Progenitor cell of endocrine pancreas (in vitro differentiated cells): Measurements from ENCODE around the gene CNTNAP5. TPM values are rescaled to one million over a fixed set of nuclear protein-coding genes. Genes with fewer than 3 reads are reported as not detected.

Experiments used
- DNase-seq: peaks from one replicate; pipeline ENCODE4 v3.0.0; 2021; ENCODE audit warnings: low spot score; ENCODE audit not compliant: unreplicated experiment
- H3K27ac Mint-ChIP-seq: 2 replicates; pipeline ENCODE4 v1.8.0; 2021; ENCODE audit warnings: mild to moderate bottlenecking, moderate library complexity, mixed read lengths
- H3K27me3 Mint-ChIP-seq: 2 replicates; pipeline ENCODE4 v1.8.0; 2021; ENCODE audit warnings: mixed read lengths
- H3K36me3 Mint-ChIP-seq: 2 replicates; pipeline ENCODE4 v1.8.0; 2022; ENCODE audit warnings: mixed read lengths; ENCODE audit not compliant: insufficient read depth
- H3K4me1 Mint-ChIP-seq: 2 replicates; pipeline ENCODE4 v1.8.0; 2021; ENCODE audit warnings: low read depth, mixed read lengths
- H3K4me3 Mint-ChIP-seq: 2 replicates; pipeline ENCODE4 v1.8.0; 2021; ENCODE audit warnings: low read depth, mild to moderate bottlenecking, moderate library complexity, mixed read lengths
- H3K9me3 Mint-ChIP-seq: 2 replicates; pipeline ENCODE4 v1.8.0; 2021; ENCODE audit warnings: low read depth, mixed read lengths
- total RNA-seq: library from RNA; stranded (reverse); gene quantifications from 2 replicates; pipeline ENCODE4 v1.2.1, GENCODE V29; 2021
- TF ChIP-seq, protein P1 (sequence below): fragments of 200-600 bp; sonication (generic); IDR thresholded peaks from one replicate; pipeline ENCODE4 v1.5.0; 2021; ENCODE audit warnings: antibody characterized with exemption, mild to moderate bottlenecking; ENCODE audit not compliant: unreplicated experiment

Gene CNTNAP5
- total RNA-seq, 1 donor from 2014 or later, result 5.3 TPM

GRCh38 chr2:124658373-124658772 lies 633.3 kb downstream of the CNTNAP5 start:
- H3K4me1 Mint-ChIP-seq, result no peaks in the 10 kb centered on the region
- no peaks in the 10 kb centered on the region for H3K27me3 Mint-ChIP-seq
- no peak overlapping the region for H3K27ac Mint-ChIP-seq
- no peak for DNase-seq
- no peaks in the 10 kb centered on the region for H3K36me3 Mint-ChIP-seq
- TF ChIP-seq, protein P1, sequence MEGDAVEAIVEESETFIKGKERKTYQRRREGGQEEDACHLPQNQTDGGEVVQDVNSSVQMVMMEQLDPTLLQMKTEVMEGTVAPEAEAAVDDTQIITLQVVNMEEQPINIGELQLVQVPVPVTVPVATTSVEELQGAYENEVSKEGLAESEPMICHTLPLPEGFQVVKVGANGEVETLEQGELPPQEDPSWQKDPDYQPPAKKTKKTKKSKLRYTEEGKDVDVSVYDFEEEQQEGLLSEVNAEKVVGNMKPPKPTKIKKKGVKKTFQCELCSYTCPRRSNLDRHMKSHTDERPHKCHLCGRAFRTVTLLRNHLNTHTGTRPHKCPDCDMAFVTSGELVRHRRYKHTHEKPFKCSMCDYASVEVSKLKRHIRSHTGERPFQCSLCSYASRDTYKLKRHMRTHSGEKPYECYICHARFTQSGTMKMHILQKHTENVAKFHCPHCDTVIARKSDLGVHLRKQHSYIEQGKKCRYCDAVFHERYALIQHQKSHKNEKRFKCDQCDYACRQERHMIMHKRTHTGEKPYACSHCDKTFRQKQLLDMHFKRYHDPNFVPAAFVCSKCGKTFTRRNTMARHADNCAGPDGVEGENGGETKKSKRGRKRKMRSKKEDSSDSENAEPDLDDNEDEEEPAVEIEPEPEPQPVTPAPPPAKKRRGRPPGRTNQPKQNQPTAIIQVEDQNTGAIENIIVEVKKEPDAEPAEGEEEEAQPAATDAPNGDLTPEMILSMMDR, result no peak
- H3K4me3 Mint-ChIP-seq, result no peak overlapping the region
- peaks cover 3% of the 10 kb centered on the region for H3K9me3 Mint-ChIP-seq

DNA sequence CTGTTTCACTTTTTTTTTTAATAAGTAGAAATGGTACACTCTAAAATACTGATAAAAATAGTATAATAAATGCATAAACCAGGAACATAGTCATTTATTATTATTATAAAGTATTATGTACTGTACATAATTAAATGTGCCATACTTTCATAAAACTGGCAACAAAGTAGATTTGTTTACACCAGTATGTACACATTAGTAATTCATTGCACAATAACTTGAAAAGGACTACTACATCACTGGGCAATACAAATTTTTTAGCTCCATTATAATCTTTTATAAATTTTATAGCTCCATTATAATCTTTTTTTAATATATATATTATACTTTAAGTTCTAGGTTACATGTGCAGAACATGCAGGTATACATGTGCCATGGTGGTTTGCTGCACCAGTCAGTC lies 636.5 kb downstream of the CNTNAP5 start:
- Mint-ChIP-seq H3K36me3 (no peaks in the 10 kb centered on the region), H3K27me3 (no peaks in the 10 kb centered on the region), H3K4me1 (no peaks in the 10 kb centered on the region), H3K27ac (no peak overlapping the region), H3K4me3 (no peak overlapping the region), H3K9me3 (no peaks in the 10 kb centered on the region)
- TF ChIP-seq, protein P1, result no peak
- no peak for DNase-seq

GRCh38 chr2:124662946-124663644 lies 638.0 kb downstream of the CNTNAP5 start:
- H3K27ac Mint-ChIP-seq, result no peak overlapping the region
- H3K9me3 Mint-ChIP-seq, result no peaks in the 10 kb centered on the region
- H3K36me3 Mint-ChIP-seq, result no peaks in the 10 kb centered on the region
- no peaks in the 10 kb centered on the region for H3K27me3 Mint-ChIP-seq
- TF ChIP-seq, protein P1, result no peak
- no peaks in the 10 kb centered on the region for H3K4me1 Mint-ChIP-seq
- no peak overlapping the region for H3K4me3 Mint-ChIP-seq
- no peak for DNase-seq

DNA sequence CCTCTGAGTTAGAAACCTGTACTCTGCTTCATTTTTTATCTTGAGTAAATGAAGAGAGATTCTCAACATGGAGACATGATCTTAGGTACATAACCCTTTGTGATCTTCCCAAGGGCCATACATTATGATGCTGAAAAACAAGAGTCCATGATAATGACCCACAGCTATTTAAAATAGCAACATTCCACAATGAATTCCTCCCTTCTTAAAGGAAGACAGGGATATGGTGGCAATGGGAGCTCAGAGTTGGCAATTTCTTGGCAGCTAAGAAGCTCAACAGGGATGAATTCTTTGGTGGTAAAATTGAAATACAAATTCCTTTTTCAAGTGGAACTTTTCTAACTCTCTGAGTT lies 638.5 kb downstream of the CNTNAP5 start:
- no peak overlapping the region for H3K27ac Mint-ChIP-seq

GRCh38 chr2:124664363-124664762 lies 639.3 kb downstream of the CNTNAP5 start:
- Mint-ChIP-seq H3K4me1 (no peaks in the 10 kb centered on the region), H3K27ac (no peak overlapping the region), H3K27me3 (no peaks in the 10 kb centered on the region), H3K9me3 (no peaks in the 10 kb centered on the region), H3K36me3 (no peaks in the 10 kb centered on the region), H3K4me3 (no peak overlapping the region)
- DNase-seq, result no peak
- TF ChIP-seq, protein P1, result no peak

More for the DNA sequence above, 638.5 kb downstream of the CNTNAP5 start:
- H3K9me3 Mint-ChIP-seq, result no peaks in the 10 kb centered on the region
- DNase-seq, result no peak
- no peak overlapping the region for H3K4me3 Mint-ChIP-seq
- TF ChIP-seq, protein P1, result no peak
- no peaks in the 10 kb centered on the region for H3K4me1 Mint-ChIP-seq
- no peaks in the 10 kb centered on the region for H3K36me3 Mint-ChIP-seq
- no peaks in the 10 kb centered on the region for H3K27me3 Mint-ChIP-seq
